KMS-11 (cell line): Measurements from ENCODE around the gene ADRA2C.

Experiments
- H2AFZ ChIP-seq: fragments of 200-600 bp; sonication (generic); 2 replicates; pipeline ENCODE4 v1.6.1; 2016; ENCODE audit warnings: antibody characterized with exemption, mixed run types, low read depth
- H3K27ac ChIP-seq: fragments of 200-600 bp; sonication (generic); 2 replicates; pipeline ENCODE4 v1.6.1; 2016; ENCODE audit warnings: mild to moderate bottlenecking, mixed run types
- H3K27me3 ChIP-seq: fragments of 200-600 bp; sonication (generic); 2 replicates; pipeline ENCODE4 v1.6.1; 2017; ENCODE audit warnings: mild to moderate bottlenecking, low read depth, mixed run types, moderate library complexity; ENCODE audit not compliant: insufficient read depth
- H3K36me3 ChIP-seq: fragments of 200-600 bp; sonication (generic); 2 replicates; pipeline ENCODE4 v1.6.1; 2017; ENCODE audit warnings: mild to moderate bottlenecking, mixed run types; ENCODE audit not compliant: insufficient read depth
- H3K4me1 ChIP-seq: fragments of 200-600 bp; sonication (generic); 2 replicates; pipeline ENCODE4 v1.6.1; 2016; ENCODE audit warnings: mild to moderate bottlenecking, low read depth, mixed run types; ENCODE audit not compliant: poor library complexity, severe bottlenecking
- H3K4me2 ChIP-seq: fragments of 200-600 bp; sonication (generic); 2 replicates; pipeline ENCODE4 v1.7.0; 2016; ENCODE audit warnings: mild to moderate bottlenecking, mixed run types
- H3K4me3 ChIP-seq: fragments of 200-600 bp; sonication (generic); IDR thresholded peaks from 2 replicates; pipeline ENCODE4 v1.6.1; 2017; ENCODE audit warnings: low read depth, low read length, mixed read lengths; ENCODE audit not compliant: insufficient read depth
- H3K79me2 ChIP-seq: fragments of 200-600 bp; sonication (generic); 2 replicates; pipeline ENCODE4 v1.6.1; 2016; ENCODE audit warnings: low read depth, mixed run types; ENCODE audit not compliant: insufficient read depth
- H3K9ac ChIP-seq: fragments of 200-600 bp; sonication (generic); 2 replicates; pipeline ENCODE4 v1.6.1; 2016; ENCODE audit warnings: mild to moderate bottlenecking, mixed run types
- H4K20me1 ChIP-seq: fragments of 200-600 bp; sonication (generic); 2 replicates; pipeline ENCODE4 v1.6.1; 2016; ENCODE audit warnings: mild to moderate bottlenecking, mixed run types; ENCODE audit not compliant: insufficient read depth
- CTCF ChIP-seq: fragments of 200-600 bp; sonication (generic); conservative IDR thresholded peaks from 2 replicates; pipeline ENCODE4 v1.6.1; 2017; ENCODE audit warnings: low read depth, mild to moderate bottlenecking, antibody characterized with exemption, low read length, moderate library complexity, mixed read lengths

The ADRA2C gene

GRCh38 chr4:3777033-3777390 lies 10.8 kb downstream of the ADRA2C start:
- no peaks in the 10 kb centered on the region for H3K4me1 ChIP-seq
- no peak overlapping the region for H3K27ac ChIP-seq
- no peak for TF ChIP-seq CTCF
- H2AFZ ChIP-seq: no peak overlapping the region
- no peaks in the 10 kb centered on the region for H3K79me2 ChIP-seq
- no peak overlapping the region for H3K4me2 ChIP-seq
- H3K27me3 ChIP-seq: peaks cover 20% of the 10 kb centered on the region; the same call in 1 of the 2 replicates
- H3K4me3 ChIP-seq: no peak overlapping the region
- no peaks in the 10 kb centered on the region for H4K20me1 ChIP-seq
- H3K9ac ChIP-seq: no peak overlapping the region
- no peaks in the 10 kb centered on the region for H3K36me3 ChIP-seq

GRCh38 chr4:3777669-3778068 lies 11.5 kb downstream of the ADRA2C start:
- Histone ChIP-seq H3K36me3 (no peaks in the 10 kb centered on the region), H4K20me1 (no peaks in the 10 kb centered on the region), H2AFZ (no peak overlapping the region), H3K27me3 (peaks cover 17% of the 10 kb centered on the region; the same call in 1 of the 2 replicates), H3K4me3 (no peak overlapping the region), H3K9ac (no peak overlapping the region), H3K27ac (no peak overlapping the region), H3K4me1 (no peaks in the 10 kb centered on the region), H3K79me2 (no peaks in the 10 kb centered on the region), H3K4me2 (no peak overlapping the region)
- no peak for TF ChIP-seq CTCF

- 0 out of 2 replicates have a peak, but pooled peaks cover 13% of the 10 kb centered on the region for H3K27me3 ChIP-seq
- H3K27ac ChIP-seq: no peak overlapping the region
- no peaks in the 10 kb centered on the region for H3K79me2 ChIP-seq
- H3K9ac ChIP-seq: no peak overlapping the region
- no peaks in the 10 kb centered on the region for H4K20me1 ChIP-seq
- H3K4me3 ChIP-seq: no peak overlapping the region
- H2AFZ ChIP-seq: no peak overlapping the region
- H3K36me3 ChIP-seq: no peaks in the 10 kb centered on the region
- no peak for TF ChIP-seq CTCF
- no peaks in the 10 kb centered on the region for H3K4me1 ChIP-seq
- H3K4me2 ChIP-seq: no peak overlapping the region
These were observed 13.3 kb downstream of the ADRA2C start for GRCh38 chr4:3779509-3779908.

GRCh38 chr4:3780347-3781171 lies 14.4 kb downstream of the ADRA2C start:
- no peaks in the 10 kb centered on the region for H3K79me2 ChIP-seq
- no peak for TF ChIP-seq CTCF
- no peaks in the 10 kb centered on the region for H4K20me1 ChIP-seq
- 0 out of 2 replicates have a peak, but pooled peaks cover 5% of the 10 kb centered on the region for H3K27me3 ChIP-seq
- no peak overlapping the region for H3K27ac ChIP-seq
- H3K4me2 ChIP-seq: no peak overlapping the region
- H3K4me3 ChIP-seq: no peak overlapping the region
- no peak overlapping the region for H3K9ac ChIP-seq
- no peaks in the 10 kb centered on the region for H3K36me3 ChIP-seq
- H2AFZ ChIP-seq: no peak overlapping the region
- no peaks in the 10 kb centered on the region for H3K4me1 ChIP-seq
